C4-2B (cell line): ENCODE measurements around the gene ZDHHC7.

Experiments used
- ZFX ChIP-seq: fragments of 450-650 bp; IDR thresholded peaks from 2 replicates; pipeline ENCODE4 v1.6.1; 2017
- TF ChIP-seq, protein P1 (sequence below): fragments of 450-650 bp; conservative IDR thresholded peaks from 2 replicates; pipeline ENCODE4 v1.5.1; 2017; ENCODE audit warnings: mild to moderate bottlenecking

GRCh38 chr16:85041219-85042166, 30.2 kb upstream of the ZDHHC7 start:
- TF ChIP-seq, protein P1, sequence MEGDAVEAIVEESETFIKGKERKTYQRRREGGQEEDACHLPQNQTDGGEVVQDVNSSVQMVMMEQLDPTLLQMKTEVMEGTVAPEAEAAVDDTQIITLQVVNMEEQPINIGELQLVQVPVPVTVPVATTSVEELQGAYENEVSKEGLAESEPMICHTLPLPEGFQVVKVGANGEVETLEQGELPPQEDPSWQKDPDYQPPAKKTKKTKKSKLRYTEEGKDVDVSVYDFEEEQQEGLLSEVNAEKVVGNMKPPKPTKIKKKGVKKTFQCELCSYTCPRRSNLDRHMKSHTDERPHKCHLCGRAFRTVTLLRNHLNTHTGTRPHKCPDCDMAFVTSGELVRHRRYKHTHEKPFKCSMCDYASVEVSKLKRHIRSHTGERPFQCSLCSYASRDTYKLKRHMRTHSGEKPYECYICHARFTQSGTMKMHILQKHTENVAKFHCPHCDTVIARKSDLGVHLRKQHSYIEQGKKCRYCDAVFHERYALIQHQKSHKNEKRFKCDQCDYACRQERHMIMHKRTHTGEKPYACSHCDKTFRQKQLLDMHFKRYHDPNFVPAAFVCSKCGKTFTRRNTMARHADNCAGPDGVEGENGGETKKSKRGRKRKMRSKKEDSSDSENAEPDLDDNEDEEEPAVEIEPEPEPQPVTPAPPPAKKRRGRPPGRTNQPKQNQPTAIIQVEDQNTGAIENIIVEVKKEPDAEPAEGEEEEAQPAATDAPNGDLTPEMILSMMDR = no peak
- TF ChIP-seq ZFX = no peak
